A673 (cell line): Measurements from ENCODE around the gene PHKA2. TPM values are rescaled to one million over a fixed set of nuclear protein-coding genes. Genes with fewer than 3 reads are reported as not detected.

Source experiments
- BruUV-seq: library from RNA; stranded (reverse); fragments of 400-500 nt; replicated peaks from 2 replicates; lab custom pipeline; 2021; lab: Mats Ljungman, UMichigan
- CTCF ChIA-PET: fragments of 300-600 bp; sonication (Branson Sonifier 250); formaldehyde crosslinking; loops from one replicate; lab custom pipeline; 2022; ENCODE audit warnings: antibody characterized with exemption; lab: Charles Lee
- POLR2A ChIA-PET: fragments of 300-600 bp; sonication (Branson Sonifier 250); formaldehyde crosslinking; loops from one replicate; lab custom pipeline; 2022; ENCODE audit warnings: antibody characterized with exemption; ENCODE audit not compliant: low non-redundant PET; lab: Charles Lee
- DNase-seq: peaks from one replicate; pipeline ENCODE4 v3.0.0-alpha.2; 2015; ENCODE audit warnings: low spot score
- H3K27ac ChIP-seq: fragments of 200-600 bp; sonication (generic); 2 replicates; pipeline ENCODE4 v1.5.1; 2016; ENCODE audit warnings: mixed run types, low read depth, mild to moderate bottlenecking, mixed read lengths, antibody characterized with exemption, low read length; ENCODE audit not compliant: poor library complexity, severe bottlenecking
- H3K27me3 ChIP-seq: fragments of 200-600 bp; sonication (generic); replicated peaks from 2 replicates; pipeline ENCODE4 v1.6.1; 2017; ENCODE audit warnings: mixed run types, low read depth, mild to moderate bottlenecking, mixed read lengths, antibody characterized with exemption, low read length; ENCODE audit not compliant: insufficient read depth, poor library complexity
- H3K36me3 ChIP-seq: fragments of 200-600 bp; sonication (generic); 2 replicates; pipeline ENCODE4 v1.6.1; 2016; ENCODE audit warnings: mixed run types, mild to moderate bottlenecking, mixed read lengths, antibody characterized with exemption, low read length; ENCODE audit not compliant: insufficient read depth, poor library complexity, severe bottlenecking
- H3K4me1 ChIP-seq: fragments of 200-600 bp; sonication (generic); 2 replicates; pipeline ENCODE4 v1.6.1; 2017; ENCODE audit warnings: mixed run types, mild to moderate bottlenecking, mixed read lengths, antibody characterized with exemption, low read length; ENCODE audit not compliant: insufficient read depth, poor library complexity, severe bottlenecking
- H3K4me3 ChIP-seq: fragments of 200-600 bp; sonication (generic); 2 replicates; pipeline ENCODE4 v1.5.1; 2016; ENCODE audit warnings: low read depth, mixed run types, mild to moderate bottlenecking, mixed read lengths, low read length; ENCODE audit not compliant: poor library complexity, severe bottlenecking
- H3K9me3 ChIP-seq: fragments of 200-600 bp; sonication (generic); 2 replicates; pipeline ENCODE4 v1.6.1; 2016; ENCODE audit warnings: mixed run types, low read depth, mild to moderate bottlenecking, mixed read lengths, antibody characterized with exemption, low read length; ENCODE audit not compliant: poor library complexity, severe bottlenecking
- CTCF ChIP-seq: fragments of 300-800, 200-600 bp; sonication (generic); conservative IDR thresholded peaks from 2 replicates; pipeline ENCODE4 v1.5.1; 2017; ENCODE audit warnings: low read depth, mild to moderate bottlenecking, antibody characterized with exemption, low read length, moderate library complexity, mixed read lengths
- EZH2 ChIP-seq: fragments of 200-600 bp; sonication (generic); IDR thresholded peaks from 2 replicates; pipeline ENCODE4 v1.6.1; 2017; ENCODE audit warnings: borderline replicate concordance, low read depth, mild to moderate bottlenecking, mixed read lengths, antibody characterized with exemption, low read length; ENCODE audit not compliant: poor library complexity, severe bottlenecking
- intact Hi-C: fragments of 100-400 bp; cut with micrococcal nuclease; formaldehyde crosslinking; loops from one replicate; pipeline ENCODE4 v1.10.0; 2022; ENCODE audit not compliant: unreplicated experiment
- total RNA-seq: library from RNA; stranded (reverse); gene quantifications from 2 replicates; pipeline ENCODE4 v1.2.3, GENCODE V29; 2021

The PHKA2 gene
- total RNA-seq, 1 experiment from 2014 or later: 31.4 TPM

- no peaks in the 10 kb centered on the region for H3K27me3 ChIP-seq
- BruUV-seq: no TSS peak
- no peak for DNase-seq
- H3K36me3 ChIP-seq: no peaks in the 10 kb centered on the region
- no peak for TF ChIP-seq CTCF
- TF ChIP-seq EZH2: no peak
- ChIA-PET POLR2A (no interaction called here), CTCF (no interaction called here)
- H3K4me1 ChIP-seq: peaks cover 6% of the 10 kb centered on the region
- H3K9me3 ChIP-seq: no peaks in the 10 kb centered on the region
- no peak overlapping the region for H3K4me3 ChIP-seq
- intact Hi-C loops: no loop called here
- no peak overlapping the region for H3K27ac ChIP-seq
Observed at GRCh38 chrX:18964026-18964425, 19.9 kb downstream of the PHKA2 start.

GRCh38 chrX:18962329-18962728 is 21.6 kb downstream of the PHKA2 start:
- ChIA-PET POLR2A (no interaction called here), CTCF (no interaction called here)
- H3K4me1 ChIP-seq: peaks cover 6% of the 10 kb centered on the region
- H3K27me3 ChIP-seq: no peaks in the 10 kb centered on the region
- no peak overlapping the region for H3K4me3 ChIP-seq
- BruUV-seq: no TSS peak
- no peak for DNase-seq
- no peaks in the 10 kb centered on the region for H3K9me3 ChIP-seq
- intact Hi-C loops: no loop called here
- no peaks in the 10 kb centered on the region for H3K36me3 ChIP-seq
- no peak overlapping the region for H3K27ac ChIP-seq
- TF ChIP-seq CTCF: no peak
- TF ChIP-seq EZH2: no peak

GRCh38 chrX:18961686-18962085 is 22.2 kb downstream of the PHKA2 start:
- H3K27ac ChIP-seq: no peak overlapping the region
- no peak for DNase-seq
- no peaks in the 10 kb centered on the region for H3K9me3 ChIP-seq
- ChIA-PET POLR2A (interaction anchor here (0.6 to 0.7 kb wide), 2 partner anchors 24 to 254 kb away, joined by 3 to 4 read pairs; no protein-coding TSS in a partner anchor), CTCF (no interaction called here)
- H3K4me3 ChIP-seq: no peak overlapping the region
- H3K27me3 ChIP-seq: no peaks in the 10 kb centered on the region
- peaks cover 6% of the 10 kb centered on the region for H3K4me1 ChIP-seq
- no peaks in the 10 kb centered on the region for H3K36me3 ChIP-seq
- no peak for TF ChIP-seq EZH2
- TF ChIP-seq CTCF: no peak
- intact Hi-C loops: no loop called here
- BruUV-seq: no TSS peak
